Stimulated activated CD4-positive, alpha-beta T cell treated with anti-CD3 and anti-CD28 coated beads, Interleukin-15, amount 100 ng/mL, for 24 hours (primary cell): Measurements from ENCODE around the gene TNRC6C.

Source experiments
- DNase-seq: peaks from one replicate; pipeline ENCODE4 v3.0.0-alpha.2; 2020

TNRC6C gene

GRCh38 chr17:78019976-78020716 lies 61.6 kb downstream of the TNRC6C start:
- DNase-seq: no peak

- no peak for DNase-seq
These were observed 62.2 kb downstream of the TNRC6C start for GRCh38 chr17:78020717-78021108.

GRCh38 chr17:78022425-78022824 lies 63.9 kb downstream of the TNRC6C start:
- no peak for DNase-seq

GRCh38 chr17:78023042-78023441 lies 64.5 kb downstream of the TNRC6C start:
- DNase-seq: no peak

- DNase-seq: no peak
These were observed 67.9 kb downstream of the TNRC6C start for GRCh38 chr17:78026381-78026780.

- no peak for DNase-seq
These were observed 68.6 kb downstream of the TNRC6C start for GRCh38 chr17:78027121-78027520.

- no peak for DNase-seq
These were observed 71.2 kb downstream of the TNRC6C start for GRCh38 chr17:78029697-78030096.

- DNase-seq: no peak
These were observed 72.9 kb downstream of the TNRC6C start for GRCh38 chr17:78031435-78031834.

GRCh38 chr17:78032166-78032565 lies 73.7 kb downstream of the TNRC6C start:
- no peak for DNase-seq

- no peak for DNase-seq
These were observed 76.1 kb downstream of the TNRC6C start for GRCh38 chr17:78034429-78035091.

- no peak for DNase-seq
These were observed 78.8 kb downstream of the TNRC6C start for GRCh38 chr17:78037280-78037679.

GRCh38 chr17:78038748-78039288 lies 80.3 kb downstream of the TNRC6C start:
- DNase-seq: no peak

- no peak for DNase-seq
These were observed 81.1 kb downstream of the TNRC6C start for GRCh38 chr17:78039581-78039980.

GRCh38 chr17:78040440-78041385 lies 82.2 kb downstream of the TNRC6C start:
- peak; percentile 34 for DNase-seq

- no peak for DNase-seq
These were observed 83.1 kb downstream of the TNRC6C start for GRCh38 chr17:78041386-78042179.

- no peak for DNase-seq
These were observed 84.0 kb downstream of the TNRC6C start for GRCh38 chr17:78042542-78042941.

- no peak for DNase-seq
These were observed 84.5 kb downstream of the TNRC6C start for GRCh38 chr17:78043031-78043430.

GRCh38 chr17:78044280-78044835 lies 85.9 kb downstream of the TNRC6C start:
- DNase-seq: no peak

GRCh38 chr17:78045316-78045715 lies 86.8 kb downstream of the TNRC6C start:
- DNase-seq: peak; percentile 8

GRCh38 chr17:78046923-78047322 lies 88.4 kb downstream of the TNRC6C start:
- no peak for DNase-seq

GRCh38 chr17:78048346-78049292 lies 90.1 kb downstream of the TNRC6C start:
- no peak for DNase-seq
